ENCODE measurements around the gene GLIPR2.

DNA sequence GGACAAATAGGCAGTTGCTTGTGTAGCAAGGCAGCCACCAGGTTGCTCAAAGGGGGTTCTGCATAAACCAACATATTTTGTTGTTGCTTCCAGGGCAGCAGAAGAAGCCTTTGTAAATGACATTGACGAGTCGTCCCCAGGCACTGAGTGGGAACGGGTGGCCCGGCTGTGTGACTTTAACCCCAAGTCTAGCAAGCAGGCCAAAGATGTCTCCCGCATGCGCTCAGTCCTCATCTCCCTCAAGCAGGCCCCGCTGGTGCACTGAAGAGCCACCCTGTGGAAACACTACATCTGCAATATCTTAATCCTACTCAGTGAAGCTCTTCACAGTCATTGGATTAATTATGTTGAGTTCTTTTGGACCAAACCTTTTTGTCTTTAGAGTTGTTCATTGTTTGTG, 75.0 kb downstream of the GLIPR2 start:
- no peak for TF ChIP-seq POLR2A (IDR thresholded peaks at IDR 0.05)
- TF ChIP-seq, protein P1, sequence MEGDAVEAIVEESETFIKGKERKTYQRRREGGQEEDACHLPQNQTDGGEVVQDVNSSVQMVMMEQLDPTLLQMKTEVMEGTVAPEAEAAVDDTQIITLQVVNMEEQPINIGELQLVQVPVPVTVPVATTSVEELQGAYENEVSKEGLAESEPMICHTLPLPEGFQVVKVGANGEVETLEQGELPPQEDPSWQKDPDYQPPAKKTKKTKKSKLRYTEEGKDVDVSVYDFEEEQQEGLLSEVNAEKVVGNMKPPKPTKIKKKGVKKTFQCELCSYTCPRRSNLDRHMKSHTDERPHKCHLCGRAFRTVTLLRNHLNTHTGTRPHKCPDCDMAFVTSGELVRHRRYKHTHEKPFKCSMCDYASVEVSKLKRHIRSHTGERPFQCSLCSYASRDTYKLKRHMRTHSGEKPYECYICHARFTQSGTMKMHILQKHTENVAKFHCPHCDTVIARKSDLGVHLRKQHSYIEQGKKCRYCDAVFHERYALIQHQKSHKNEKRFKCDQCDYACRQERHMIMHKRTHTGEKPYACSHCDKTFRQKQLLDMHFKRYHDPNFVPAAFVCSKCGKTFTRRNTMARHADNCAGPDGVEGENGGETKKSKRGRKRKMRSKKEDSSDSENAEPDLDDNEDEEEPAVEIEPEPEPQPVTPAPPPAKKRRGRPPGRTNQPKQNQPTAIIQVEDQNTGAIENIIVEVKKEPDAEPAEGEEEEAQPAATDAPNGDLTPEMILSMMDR (IDR thresholded peaks at IDR 0.05 in 4 of 5, conservative IDR thresholded peaks at IDR 0.05 in 1 of 5), result no peak
